Measurements from ENCODE around the gene PCDHGB4.

DNA sequence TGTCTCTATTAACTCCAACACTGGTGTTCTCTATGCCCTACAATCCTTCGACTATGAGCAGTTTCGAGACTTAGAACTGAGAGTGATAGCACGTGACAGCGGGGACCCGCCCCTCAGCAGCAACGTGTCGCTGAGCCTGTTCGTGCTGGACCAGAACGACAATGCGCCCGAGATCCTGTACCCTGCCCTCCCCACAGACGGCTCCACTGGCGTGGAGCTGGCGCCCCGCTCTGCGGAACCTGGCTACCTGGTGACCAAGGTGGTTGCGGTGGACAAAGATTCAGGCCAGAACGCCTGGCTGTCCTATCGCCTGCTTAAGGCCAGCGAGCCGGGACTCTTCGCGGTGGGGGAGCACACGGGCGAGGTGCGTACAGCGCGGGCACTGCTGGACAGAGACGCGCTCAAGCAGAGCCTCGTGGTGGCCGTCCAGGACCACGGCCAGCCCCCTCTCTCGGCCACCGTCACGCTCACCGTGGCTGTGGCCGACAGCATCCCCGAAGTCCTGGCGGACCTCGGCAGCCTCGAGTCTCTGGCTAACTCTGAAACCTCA is 35.3 kb downstream of the PCDHGB4 start:
- TF ChIP-seq, protein P1, sequence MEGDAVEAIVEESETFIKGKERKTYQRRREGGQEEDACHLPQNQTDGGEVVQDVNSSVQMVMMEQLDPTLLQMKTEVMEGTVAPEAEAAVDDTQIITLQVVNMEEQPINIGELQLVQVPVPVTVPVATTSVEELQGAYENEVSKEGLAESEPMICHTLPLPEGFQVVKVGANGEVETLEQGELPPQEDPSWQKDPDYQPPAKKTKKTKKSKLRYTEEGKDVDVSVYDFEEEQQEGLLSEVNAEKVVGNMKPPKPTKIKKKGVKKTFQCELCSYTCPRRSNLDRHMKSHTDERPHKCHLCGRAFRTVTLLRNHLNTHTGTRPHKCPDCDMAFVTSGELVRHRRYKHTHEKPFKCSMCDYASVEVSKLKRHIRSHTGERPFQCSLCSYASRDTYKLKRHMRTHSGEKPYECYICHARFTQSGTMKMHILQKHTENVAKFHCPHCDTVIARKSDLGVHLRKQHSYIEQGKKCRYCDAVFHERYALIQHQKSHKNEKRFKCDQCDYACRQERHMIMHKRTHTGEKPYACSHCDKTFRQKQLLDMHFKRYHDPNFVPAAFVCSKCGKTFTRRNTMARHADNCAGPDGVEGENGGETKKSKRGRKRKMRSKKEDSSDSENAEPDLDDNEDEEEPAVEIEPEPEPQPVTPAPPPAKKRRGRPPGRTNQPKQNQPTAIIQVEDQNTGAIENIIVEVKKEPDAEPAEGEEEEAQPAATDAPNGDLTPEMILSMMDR (IDR thresholded peaks at IDR 0.05; ENCODE audit: insufficient read depth, low read length): no peak
- TF ChIP-seq GABPA (IDR thresholded peaks at IDR 0.05; ENCODE audit: low read depth) (no peak), SPI1 (IDR thresholded peaks at IDR 0.05; ENCODE audit: borderline replicate concordance, low read depth) (no peak), POLR2AphosphoS5 (IDR thresholded peaks at IDR 0.05; ENCODE audit: low read depth) (no peak)
